SKM-1 (cell line): ENCODE results near the gene GCNT1.
"Not testable (repeated sequence)": the region's sequence is repeated elsewhere in the genome, so short reads cannot be mapped to it uniquely, and the experiment has no call there.

ENCODE experiments used
- DNase-seq: peaks from one replicate; lab custom pipeline; 2025; ENCODE audit not compliant: unreplicated experiment; lab: John Stamatoyannopoulos, UW

Gene GCNT1

GRCh38 chr9:76458903-76459693 is at the start of gene GCNT1:
GCNT1 (plus strand) TSS chr9:76459182; CDS start chr9:76502382, 43,200 bp downstream.
- peak; percentile 31 for DNase-seq

- no peak for DNase-seq
Observed at GRCh38 chr9:76412638-76413037, 46.3 kb upstream of the GCNT1 start.

DNA sequence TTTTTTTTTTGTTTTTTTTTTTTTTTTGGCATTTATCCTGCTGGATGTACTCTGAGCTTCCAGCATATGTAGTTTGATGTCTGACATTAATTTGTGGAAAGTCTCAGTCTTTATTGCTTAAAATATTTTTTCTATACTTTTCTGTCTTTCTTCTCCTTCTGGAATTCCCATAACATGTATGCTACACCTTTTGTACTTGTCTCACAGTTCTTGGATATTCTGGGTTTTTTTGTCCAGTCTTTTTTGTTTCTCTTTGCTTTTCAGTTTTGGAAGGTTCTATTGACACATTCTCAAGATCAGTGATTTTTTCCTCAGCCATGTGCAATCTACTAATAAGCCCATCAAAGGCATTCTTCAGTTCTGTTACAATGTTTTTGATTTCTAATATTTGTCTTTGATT is 45.3 kb upstream of the GCNT1 start:
- no peak for DNase-seq

DNA sequence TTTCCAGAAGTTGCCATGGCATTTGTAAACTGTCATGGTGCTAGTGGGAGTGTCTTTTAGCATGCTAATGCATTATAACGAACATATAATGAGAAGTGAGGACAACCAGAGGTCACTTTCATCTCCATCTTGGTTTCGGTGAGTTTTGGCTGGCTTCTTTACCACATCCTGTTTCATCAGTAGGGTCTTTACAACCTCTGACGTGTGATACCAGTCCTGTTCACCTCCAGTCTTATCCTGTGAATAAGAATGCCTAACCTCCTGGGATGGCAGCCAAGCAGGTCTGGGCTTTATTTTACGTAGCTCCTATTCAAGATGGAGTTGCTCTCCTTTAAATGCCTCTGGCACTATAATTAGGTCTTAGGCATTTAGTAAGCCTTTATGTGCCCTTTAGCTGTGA is 44.3 kb upstream of the GCNT1 start:
- no peak for DNase-seq

- DNase-seq: no peak
Observed at GRCh38 chr9:76415154-76415553, 43.8 kb upstream of the GCNT1 start.

DNA sequence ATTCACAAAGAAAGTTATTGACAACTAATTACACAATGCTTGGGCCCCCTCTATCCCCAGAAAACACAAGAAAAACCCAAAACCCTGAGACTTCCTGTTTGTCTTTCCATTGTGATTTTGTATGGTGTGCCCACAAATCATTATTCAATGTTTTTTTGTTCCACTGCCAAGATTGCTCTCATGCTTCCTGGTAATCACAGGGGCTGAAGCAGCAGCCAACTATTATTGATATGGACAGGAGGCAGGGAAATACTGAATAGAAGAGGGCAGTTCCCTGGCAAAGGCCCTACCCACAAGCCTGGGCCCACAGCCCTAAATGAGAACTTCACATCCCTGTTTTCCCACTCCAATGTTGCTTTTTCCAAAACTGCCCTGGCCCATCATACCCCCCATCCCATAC is 43.3 kb upstream of the GCNT1 start:
- DNase-seq: no peak

DNA sequence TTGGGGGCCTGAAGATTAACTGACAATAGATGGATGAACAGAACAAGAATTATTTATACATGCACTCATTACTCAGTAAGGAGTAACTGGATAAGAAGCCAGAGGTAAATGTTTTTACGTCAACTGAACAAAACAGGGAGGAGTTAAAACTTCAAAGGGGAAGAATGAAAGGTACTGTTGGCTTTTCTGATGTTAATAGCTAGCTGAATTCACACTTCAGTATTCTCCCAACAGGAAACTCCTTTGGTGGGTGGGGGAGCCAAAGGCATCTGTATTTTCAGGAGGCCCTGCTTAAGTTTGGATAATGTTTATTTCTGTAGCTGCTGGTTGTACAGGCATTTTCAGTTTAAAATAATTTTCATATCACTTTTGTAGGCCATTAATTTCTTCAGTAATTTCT is 41.6 kb upstream of the GCNT1 start:
- DNase-seq: no peak

DNA sequence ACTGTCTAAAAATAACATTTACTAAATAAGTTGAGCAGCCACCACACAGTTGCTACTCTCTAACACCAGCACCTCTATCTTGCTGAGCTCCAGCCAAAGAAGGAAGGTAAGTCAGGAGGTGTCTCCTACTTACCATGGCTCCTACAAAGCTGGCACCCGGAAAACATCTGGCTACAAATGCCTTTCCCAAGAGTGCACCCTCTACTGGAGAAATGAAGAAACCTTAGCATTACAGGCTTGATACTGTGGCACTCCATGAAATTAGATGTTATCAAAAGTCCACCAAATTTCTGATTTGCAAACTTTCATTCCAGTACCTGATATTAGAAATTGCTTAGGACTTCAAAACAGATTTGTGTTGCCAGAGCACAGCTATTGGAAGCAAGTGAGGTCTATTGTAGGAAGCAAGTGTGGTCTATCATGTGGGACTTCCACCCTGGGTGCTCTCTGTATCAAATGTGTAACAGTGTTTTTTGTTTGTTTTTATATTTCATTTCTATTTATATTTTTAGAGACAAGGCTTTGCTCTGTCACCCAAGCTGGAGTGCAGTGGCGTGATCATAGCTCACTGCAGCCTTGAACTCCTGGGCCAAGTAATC is 39.1 kb upstream of the GCNT1 start:
- DNase-seq: no peak

DNA sequence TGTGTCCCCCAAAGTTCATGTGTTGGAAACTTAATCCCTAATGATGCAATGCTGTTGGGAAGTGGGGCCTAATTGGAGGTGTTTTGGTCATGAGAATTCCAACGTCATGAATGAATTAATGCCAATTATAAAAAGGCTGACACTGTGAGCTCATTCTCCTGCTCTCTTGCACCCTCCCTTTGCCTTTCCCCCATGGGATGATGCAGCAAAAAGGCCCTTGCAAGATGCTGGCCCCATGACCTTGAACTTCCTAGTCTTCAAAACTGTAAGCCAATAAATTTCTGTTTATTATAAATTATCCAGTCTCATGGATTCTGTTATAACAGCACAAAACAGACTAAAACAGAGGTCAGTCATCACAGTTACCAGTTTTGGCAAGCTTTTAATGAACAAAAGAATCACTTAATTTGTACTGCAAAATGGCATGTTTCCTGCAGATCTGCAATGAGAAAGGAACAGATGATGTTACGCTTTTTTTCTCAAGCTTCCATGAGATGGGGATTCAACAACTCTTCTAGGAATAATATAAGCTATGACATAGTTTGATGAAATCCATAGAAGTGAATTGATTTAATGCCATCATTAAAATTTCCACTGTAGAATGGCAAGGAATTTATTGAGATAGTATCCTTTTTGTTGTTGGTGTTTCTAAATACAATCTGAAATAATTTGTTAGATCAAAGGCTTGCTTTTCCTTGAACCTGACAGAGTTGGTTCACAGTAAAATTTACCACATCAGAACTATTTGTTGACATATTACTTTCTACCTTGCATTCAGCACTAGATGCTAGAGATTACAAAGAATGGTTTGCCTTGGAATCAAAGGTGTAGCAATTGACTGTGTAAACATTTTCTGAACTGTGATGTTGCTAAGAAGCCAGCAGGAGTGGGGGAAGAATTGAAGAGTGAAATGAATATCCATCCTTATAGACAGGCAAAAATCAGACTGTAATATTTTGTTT is 35.5 kb upstream of the GCNT1 start:
- no peak for DNase-seq

DNA sequence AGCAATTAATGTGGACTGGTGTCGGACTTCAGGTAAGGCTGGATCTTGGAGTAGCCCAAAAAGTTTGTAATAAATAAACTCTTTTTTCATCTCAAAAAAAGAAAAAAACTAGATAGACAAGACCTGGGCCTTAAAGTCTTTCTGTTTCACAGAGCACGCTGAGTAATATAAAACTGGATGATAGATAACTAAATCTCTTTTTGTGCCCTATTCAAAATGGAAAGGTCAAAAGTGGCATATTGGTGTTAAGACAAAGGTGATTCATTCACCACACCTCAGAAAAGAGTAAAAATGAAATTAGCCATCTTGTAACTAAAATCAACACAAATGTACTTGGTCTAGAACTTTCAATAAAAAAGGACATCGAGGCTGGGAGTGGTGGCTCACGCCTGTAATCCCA is 34.5 kb upstream of the GCNT1 start:
- DNase-seq: no peak

DNA sequence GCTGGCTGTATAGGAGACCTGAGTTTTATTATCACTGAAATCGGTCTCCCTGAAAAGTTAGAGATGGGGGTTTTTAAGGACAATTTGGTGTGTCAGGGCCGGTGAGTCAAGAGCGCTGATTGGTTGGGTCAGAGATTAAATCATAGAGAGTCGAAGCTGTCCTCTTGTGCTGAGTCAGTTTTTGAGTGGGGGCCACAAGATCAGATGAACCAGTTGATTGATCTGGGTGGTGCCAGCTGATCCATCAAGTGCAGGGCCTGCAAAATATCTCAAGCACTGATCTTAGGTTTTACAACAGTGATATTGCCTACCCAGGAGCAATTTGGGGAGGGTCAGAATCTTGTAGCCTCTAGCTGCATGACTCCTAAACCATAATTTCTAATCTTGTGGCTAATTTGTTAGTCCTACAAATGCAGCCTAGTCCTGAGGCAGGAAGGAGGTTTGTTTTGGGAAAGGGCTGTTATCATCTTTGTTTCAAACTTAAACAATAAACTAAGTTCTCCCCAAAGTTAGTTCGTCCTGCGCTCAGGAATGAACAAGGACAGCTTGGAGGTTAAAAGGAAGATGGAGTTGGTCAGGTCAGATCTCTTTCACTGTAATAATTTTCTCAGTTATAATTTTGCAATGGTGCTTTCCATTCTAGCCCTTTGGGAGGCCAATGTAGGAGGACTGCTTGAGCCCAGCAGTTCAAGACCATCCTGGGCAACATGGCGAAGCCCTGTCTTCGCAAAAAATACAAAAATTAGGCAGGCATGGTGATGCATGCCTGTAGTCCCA is 33.1 kb upstream of the GCNT1 start:
- DNase-seq: no peak

DNA sequence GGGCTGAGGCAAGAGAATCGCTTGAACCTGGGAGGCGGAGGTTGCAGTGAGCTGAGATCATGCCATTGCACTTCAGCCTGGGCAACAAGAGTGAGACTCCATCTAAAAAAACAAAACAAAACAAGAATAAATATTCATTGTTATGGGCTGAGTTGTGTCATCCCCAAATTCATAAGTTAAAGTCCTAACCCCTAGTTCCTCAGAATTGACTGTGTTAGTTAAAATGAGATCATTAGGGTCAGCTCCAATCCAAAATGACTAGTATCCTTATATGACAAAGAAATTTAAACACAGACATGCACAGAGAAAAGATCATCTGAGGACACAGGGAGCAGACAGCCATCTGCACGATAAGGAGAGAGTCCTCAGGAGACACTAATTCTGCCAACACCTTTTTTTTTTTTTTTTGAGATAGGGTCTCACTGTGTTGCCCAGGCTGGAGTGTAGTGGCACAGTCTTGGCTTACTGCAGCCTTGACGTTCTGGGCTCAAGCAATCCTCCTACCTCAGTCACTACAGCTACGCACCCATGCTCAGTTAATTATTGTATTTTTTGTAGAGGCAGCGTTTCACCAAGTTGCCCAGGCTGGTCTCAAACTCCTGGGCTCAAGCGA is 32.1 kb upstream of the GCNT1 start:
- DNase-seq: no peak

- DNase-seq: no peak
Observed at GRCh38 chr9:76431601-76432000, 27.4 kb upstream of the GCNT1 start.

GRCh38 chr9:76433406-76433805 is 25.6 kb upstream of the GCNT1 start:
- no peak for DNase-seq

DNA sequence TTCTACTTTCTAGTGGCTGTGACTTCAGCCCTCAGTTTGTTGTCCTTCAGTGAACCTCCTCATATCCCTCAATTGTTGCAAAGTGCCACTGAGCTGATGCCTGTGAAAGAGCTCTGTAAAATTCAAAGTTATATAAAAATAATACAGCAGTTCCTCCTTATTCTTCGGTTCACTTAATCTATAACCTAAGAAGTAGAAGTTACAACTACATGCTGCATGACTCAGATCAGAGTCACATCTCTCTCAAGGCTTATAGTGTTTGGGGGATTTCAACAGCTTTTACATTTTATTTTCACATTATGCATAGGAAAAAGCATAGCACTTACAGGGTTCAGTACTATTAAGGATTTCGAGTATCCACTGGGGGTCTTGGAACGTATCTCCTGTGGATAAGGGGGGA is 25.1 kb upstream of the GCNT1 start:
- no peak for DNase-seq

GRCh38 chr9:76434897-76435296 is 24.1 kb upstream of the GCNT1 start:
- DNase-seq: not testable (repeated sequence)

DNA sequence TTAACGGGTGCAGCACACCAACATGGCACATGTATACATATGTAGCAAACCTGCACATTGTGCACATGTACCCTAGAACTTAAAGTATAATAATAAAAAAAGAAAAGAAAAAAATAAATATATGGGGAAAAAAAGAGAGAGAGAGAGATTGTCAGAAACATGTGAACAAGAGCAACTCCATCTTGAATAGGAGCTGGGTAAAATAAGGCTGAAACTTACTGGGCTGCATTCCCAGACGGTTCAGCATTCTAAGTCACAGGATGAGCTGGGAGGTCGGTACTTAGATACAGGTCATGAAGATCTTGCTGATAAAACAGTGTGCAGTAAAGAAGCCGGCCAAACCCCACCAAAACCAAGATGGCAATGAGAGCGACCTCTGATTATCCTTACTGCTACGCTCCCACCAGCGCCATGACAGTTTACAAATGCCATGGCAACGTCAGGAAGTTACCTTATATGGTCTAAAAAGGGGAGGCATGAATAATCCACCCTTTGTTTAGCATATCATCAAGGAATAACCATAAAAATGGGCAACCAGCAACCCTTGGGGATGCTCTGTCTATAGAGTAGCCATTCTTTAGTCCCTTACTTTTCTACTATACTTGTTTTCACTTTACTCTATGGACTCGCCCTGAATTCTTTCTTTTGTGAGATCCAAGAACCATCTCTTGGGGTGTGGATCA is 21.8 kb upstream of the GCNT1 start:
- not testable (repeated sequence) for DNase-seq

- DNase-seq: no peak
Observed at GRCh38 chr9:76438841-76439588, 20.0 kb upstream of the GCNT1 start.
